Activated CD8-positive, alpha-beta memory T cell treated with anti-CD3 and anti-CD28 coated beads, Interleukin-2, amount 50 U/mL, for 1 hour (primary cell): ENCODE data around the gene ARFGEF2.

Experiments
- DNase-seq: peaks from one replicate; pipeline ENCODE4 v3.0.0-alpha.2; 2020; ENCODE audit errors: extremely low read depth

ARFGEF2 gene

GRCh38 chr20:48898896-48899530, 22.5 kb upstream of the ARFGEF2 start:
- DNase-seq: no peak

- no peak for DNase-seq
Measured at GRCh38 chr20:48899881-48900280, 21.6 kb upstream of the ARFGEF2 start.

DNA sequence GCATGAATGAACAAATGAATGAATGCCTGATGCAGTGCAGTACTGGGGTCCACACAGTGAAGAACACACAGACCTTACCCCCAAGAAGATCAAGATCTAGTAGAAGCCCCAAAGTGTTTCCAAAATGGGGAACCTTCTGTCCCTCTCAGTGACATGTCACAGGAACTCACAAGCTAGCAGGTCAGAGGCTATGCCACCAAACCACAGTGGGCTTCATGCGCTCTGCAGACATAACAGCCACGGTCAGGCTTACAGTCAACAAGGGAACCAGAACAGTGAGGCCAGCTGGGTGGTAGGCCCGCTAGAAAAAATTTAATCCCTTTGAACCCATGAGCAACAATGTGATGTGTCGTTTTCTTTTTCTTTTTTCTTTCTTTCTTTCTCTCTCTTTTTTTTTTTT, 20.2 kb upstream of the ARFGEF2 start:
- DNase-seq: no peak

DNA sequence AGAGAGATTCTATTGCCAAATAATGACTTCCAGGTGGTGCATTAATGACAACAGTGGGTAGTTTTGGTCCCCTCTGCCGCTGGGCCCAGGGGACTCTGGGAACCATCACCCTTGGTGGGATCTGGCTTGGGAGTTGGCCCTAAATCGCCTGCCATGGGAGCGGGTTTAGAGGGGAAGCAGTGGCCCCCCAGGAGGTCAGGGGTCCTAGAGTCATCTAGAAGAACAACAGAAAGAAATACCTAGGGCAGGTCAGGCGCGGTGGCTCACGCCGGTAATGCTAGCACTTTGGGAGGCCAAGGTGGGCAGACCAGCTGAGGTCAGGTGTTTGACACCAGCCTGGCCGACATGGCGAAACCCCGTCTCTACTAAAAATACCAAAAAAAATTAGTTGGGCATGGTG, 17.8 kb upstream of the ARFGEF2 start:
- DNase-seq: no peak

- no peak for DNase-seq
Measured at GRCh38 chr20:48904566-48905296, 16.8 kb upstream of the ARFGEF2 start.

GRCh38 chr20:48905297-48905647, 16.2 kb upstream of the ARFGEF2 start:
- DNase-seq: no peak

- DNase-seq: no peak
Measured at GRCh38 chr20:48906221-48906877, 15.2 kb upstream of the ARFGEF2 start.

GRCh38 chr20:48908656-48909319, 12.7 kb upstream of the ARFGEF2 start:
- no peak for DNase-seq

DNA sequence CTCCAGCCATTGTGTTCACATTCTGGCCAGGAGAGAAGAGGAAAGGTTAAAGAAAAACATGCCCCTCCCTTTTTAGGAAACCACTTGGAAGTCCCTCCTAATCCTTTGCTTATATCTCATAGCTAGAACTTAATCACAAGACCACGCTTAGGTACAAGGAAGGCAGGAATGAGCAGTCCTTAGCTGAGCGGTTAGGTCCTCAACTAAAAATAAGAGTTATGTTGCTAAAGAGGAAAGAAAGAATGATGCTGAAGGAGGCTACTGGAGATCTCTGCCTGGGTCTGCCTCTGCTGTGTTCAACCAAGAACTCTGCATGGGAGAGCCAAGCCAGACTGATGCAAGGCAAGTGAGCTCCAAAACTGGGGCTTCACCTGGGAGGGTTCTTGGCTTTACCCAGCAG, 11.6 kb upstream of the ARFGEF2 start:
- DNase-seq: no peak

DNA sequence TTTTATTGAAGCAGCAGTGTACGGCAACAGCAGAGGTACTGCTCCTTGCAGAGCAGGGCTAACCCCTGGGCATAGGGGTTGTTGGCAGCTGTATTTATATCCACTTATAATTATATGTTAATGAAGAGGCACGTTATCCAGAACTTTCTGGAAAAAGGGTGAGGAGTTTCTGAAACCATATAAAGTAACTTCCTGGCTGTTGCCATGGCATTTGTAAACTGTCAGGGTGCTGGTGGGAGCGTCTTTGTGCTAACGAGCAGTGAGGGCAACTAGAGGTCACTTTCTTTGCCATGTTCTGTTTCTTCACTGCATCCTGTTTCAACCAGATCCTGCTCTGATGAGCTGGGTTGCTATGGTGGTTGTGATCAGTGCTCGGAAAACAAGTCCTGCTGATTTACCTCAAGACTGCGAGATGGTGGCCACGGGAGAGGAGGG, 11.1 kb upstream of the ARFGEF2 start:
- DNase-seq: no peak

DNA sequence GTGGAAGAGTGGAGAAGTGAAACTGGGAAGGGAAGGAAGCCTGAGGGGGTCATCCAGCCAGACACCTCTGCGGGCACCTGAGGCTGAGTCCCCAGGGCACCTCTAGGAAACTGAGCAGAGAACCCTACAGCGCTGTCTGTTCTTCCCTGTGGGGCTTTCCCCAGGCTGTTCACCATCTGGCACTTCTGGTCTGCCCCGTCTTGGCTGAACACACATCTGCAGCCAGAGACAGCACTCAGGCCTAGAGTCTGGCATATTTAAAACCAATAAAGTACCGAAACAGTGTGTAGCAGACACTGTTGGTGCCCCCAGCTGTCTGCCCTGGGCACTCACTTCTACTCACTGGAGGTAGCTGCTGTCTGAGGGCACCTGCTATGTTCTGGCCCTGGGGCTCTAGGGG, 9.4 kb upstream of the ARFGEF2 start:
- no peak for DNase-seq

DNA sequence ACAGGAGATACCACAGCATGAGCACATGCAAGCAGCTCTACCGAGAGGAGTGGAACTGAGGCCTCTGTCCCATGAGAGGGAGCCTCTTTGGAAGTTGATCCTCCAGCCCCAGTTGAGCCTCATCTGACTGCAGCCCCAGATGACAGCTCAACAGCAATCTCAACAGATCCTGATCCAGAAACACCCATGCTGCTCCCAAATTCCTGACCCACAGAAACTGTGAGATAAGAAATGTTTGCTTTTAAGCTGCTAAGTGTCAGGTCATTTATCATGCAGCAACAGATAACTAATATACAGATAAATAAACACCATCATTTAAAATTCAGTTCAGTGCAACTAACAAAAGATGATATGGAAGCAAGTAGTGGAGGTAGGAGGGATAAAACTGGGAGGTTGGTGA, 4.8 kb upstream of the ARFGEF2 start:
- DNase-seq: no peak

- no peak for DNase-seq
Measured at GRCh38 chr20:48919336-48919881, 2.1 kb upstream of the ARFGEF2 start.

- DNase-seq: no peak
Measured at GRCh38 chr20:48919882-48920526, 1.5 kb upstream of the ARFGEF2 start.

DNA sequence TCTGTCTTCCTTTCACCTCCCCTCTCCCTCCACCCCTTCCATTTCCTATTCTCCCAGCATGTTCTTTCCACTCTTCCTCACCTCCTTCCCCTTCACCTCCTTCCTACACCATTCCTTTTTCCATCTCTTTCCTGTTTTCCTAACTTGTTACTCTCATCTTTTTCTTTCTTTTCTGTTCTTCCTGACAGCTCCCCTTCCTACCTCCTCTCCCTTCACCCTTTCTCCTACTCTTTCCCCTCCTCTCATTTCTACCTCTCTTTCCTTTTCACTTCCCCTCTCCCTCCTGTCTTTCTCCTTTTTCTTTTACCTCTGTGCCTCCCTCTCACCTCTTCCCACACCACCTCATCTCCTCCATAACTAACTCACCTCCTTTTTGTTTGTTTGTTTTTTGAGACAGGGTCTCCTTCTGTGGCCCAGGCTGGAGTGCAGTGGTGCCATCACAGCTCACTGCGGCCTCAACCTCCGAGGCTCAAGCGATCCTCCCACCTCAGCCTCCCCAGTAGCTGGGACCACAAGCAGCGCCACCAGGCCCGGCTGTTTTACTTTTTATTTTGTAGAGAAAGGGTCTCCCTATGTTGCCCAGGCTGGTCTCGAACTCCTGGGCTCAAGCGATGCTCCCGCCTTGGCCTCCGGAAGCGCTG, 864 bp upstream of the ARFGEF2 start:
- no peak for DNase-seq

- DNase-seq: no peak
Measured at GRCh38 chr20:48921883-48922820, 641 bp downstream of the ARFGEF2 start.

DNA sequence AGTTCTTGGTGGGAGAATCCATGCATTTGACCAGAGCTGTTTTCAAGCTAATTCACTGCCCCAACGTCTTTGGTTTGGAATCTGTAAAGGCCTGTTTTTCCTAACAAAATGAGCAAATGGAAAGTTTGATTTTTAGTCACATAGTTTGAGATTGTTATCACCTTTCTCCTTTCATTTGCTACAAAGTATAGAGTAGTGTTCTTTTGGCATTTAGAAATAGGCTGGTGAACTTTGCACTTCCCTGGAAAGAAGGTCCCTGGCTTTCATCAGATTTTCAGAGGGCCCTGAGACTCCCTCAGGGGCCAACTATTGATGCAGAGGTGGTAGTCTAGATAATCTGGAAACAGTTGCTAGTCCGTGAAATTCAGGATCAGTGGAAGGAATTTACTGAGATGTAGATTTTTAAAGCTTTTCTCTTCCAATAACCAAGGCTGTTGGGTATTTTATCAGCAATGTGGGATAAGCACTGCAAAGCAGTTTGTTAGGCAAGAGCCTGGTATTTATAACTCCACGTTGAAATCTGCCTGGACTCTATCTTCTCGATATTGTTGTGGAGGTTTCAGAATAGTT, 1.7 kb downstream of the ARFGEF2 start:
- no peak for DNase-seq

GRCh38 chr20:48924756-48925109, 3.2 kb downstream of the ARFGEF2 start:
- DNase-seq: no peak

DNA sequence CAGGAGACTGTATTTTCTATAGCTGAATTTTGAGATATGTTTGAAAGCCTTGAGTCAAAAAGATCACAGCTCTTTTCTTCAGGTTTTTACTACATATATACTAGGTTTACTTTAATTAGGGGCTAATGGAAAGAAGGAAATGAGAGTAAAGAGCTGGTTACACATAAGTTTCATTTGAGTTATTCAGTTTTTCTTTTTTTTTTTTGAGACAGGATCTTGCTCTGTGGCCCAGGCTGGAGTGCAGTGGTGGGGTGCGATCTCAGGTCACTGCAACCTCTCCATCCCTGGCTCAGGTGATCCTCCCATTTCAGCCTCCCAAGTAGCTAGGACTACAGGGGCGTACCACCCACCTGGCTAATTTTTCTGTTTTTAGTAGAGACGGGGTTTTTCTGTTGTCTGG, 4.8 kb downstream of the ARFGEF2 start:
- no peak for DNase-seq

DNA sequence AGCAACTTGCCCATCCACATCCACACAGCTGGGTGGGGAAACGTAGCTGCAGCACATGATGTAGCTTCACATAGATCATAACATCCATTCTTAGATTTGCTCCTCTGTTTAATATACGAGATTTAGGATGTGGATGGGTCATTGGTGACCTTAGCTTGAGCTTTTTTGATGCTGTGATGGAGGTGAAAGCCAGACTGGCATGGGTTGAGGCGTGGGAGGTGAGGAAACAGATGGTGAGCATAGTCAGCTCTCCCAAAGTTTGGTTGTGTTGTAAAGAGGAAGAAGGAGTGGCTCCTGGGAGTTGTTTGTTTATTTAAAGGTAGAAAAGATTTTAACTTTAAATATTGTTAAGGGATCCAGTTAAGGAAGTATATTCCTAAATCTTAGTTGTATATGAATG, 5.3 kb downstream of the ARFGEF2 start:
- DNase-seq: no peak
